Measurements from ENCODE around the gene GMDS. TPM values are rescaled to one million over a fixed set of nuclear protein-coding genes. Genes with fewer than 3 reads are reported as not detected.

The GMDS gene
- total and polyA plus RNA-seq, 2 of the 8 experiments (the other 6 are each of a cell fraction or from before 2014, with no cell fraction given) = 16.8 to 50.0 TPM

DNA sequence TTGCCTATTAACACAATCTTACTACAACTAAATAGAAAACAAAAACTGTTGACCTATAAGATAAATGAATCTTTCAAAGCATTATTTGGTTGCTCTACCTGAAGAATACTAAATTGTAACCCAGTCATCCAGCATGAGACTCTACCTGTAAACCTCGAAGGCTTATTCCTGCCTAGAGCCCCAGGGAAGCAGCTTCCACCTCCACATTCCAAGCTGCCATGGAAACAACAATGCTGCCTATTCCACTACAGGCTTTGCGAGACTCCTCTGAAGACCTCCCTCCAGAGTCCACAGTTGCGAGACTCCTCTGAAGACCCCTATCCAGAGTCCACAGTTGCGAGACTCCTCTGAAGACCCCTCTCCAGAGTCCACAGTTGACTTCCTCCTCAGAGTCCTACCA is 15.7 kb downstream of the GMDS start:
- WGBS, 2 experiments (ENCODE audit: extremely low coverage in 1 of 2, insufficient coverage in 1 of 2, insufficient read length in 1 of 2, insufficient replicate concordance in 2 of 2, low coverage in 1 of 2, low lambda C conversion rate in 2 of 2, missing lambda C conversion rate in 1 of 2) = 74% methylated on average over 4 of the region's 4 CpGs; no CpG with 5 or more reads in 1 of the 2 experiments
- Histone ChIP-seq H3K4ac (replicated peaks; ENCODE audit: insufficient read length, low read depth, low read length) (no peak overlapping the region), H4K8ac (ENCODE audit: extremely low read depth, insufficient read depth, low read length) (no peak overlapping the region), H3K23me2 (ENCODE audit: low read depth, low read length) (no peaks in the 10 kb centered on the region), H2BK20ac (ENCODE audit: low read length) (no peak overlapping the region), H3K27me3 (replicated peaks in 1 of 4; ENCODE audit: control insufficient read depth in 3 of 4, extremely low read depth in 1 of 4, insufficient read depth in 3 of 4, low read length in 3 of 4) (no peaks in the 10 kb centered on the region), H3K79me1 (ENCODE audit: low read depth, low read length) (peaks cover 16% of the 10 kb centered on the region), H4K5ac (ENCODE audit: insufficient read length, low read depth, low read length) (no peak overlapping the region), H3K4me2 (ENCODE audit: insufficient read depth in 1 of 2, low read depth in 2 of 2, low read length in 2 of 2) (no peak overlapping the region), H4K91ac (replicated peaks; ENCODE audit: insufficient read length, low read length) (no peak overlapping the region), H2AK5ac (ENCODE audit: low read depth, low read length) (no peak overlapping the region), H3K36me3 (ENCODE audit: control insufficient read depth in 2 of 4, insufficient read depth in 4 of 4, low read length in 3 of 4) (no peaks in the 10 kb centered on the region), H4K20me1 (replicated peaks in 1 of 2; ENCODE audit: control insufficient read depth in 1 of 2, insufficient read depth in 2 of 2, low read length in 2 of 2) (peaks cover 0 to 1% of the 10 kb centered on the region in 2 experiments), H3K79me2 (ENCODE audit: control insufficient read depth in 1 of 2, insufficient read depth in 2 of 2, low read length in 2 of 2) (peaks cover 0 to 63% of the 10 kb centered on the region in 2 experiments; a peak in 2 of 4 replicates), H2BK120ac (replicated peaks; ENCODE audit: low read depth, low read length) (no peak overlapping the region), H3K14ac (ENCODE audit: insufficient read length) (no peak overlapping the region), H2BK15ac (ENCODE audit: low read length) (no peak overlapping the region), H3K4me1 (replicated peaks in 1 of 4; ENCODE audit: control insufficient read depth in 3 of 4, insufficient read depth in 4 of 4, low read length in 3 of 4) (peaks cover 3 to 14% (median 5%) of the 10 kb centered on the region in 4 experiments; a peak in 5 of 7 replicates), H3K18ac (ENCODE audit: extremely low read depth, low read length) (no peak overlapping the region), H3K27ac (ENCODE audit: low read depth, low read length) (no peak overlapping the region), H3K9ac (replicated peaks in 1 of 4; ENCODE audit: extremely low read depth in 1 of 4, low read depth in 3 of 4, low read length in 3 of 4) (no peak overlapping the region), H2BK12ac (ENCODE audit: low read depth, low read length) (no peak overlapping the region), H2BK5ac (ENCODE audit: low read depth, low read length) (no peak overlapping the region), H3K56ac (replicated peaks; ENCODE audit: insufficient read length, low read depth, low read length) (no peak overlapping the region), H3K4me3 (ENCODE audit: extremely low read depth in 1 of 4, insufficient read depth in 2 of 4, low read depth in 3 of 4, low read length in 4 of 4) (no peak overlapping the region), H2AFZ (ENCODE audit: low read length) (no peak overlapping the region), H3K23ac (ENCODE audit: insufficient read length) (no peak overlapping the region), H3K9me3 (ENCODE audit: insufficient read depth in 2 of 2, low read depth in 1 of 2, low read length in 1 of 2) (no peaks in the 10 kb centered on the region)
- ChIA-PET POLR2A (ENCODE audit: partially characterized antibody) (no interaction called here), CTCF (ENCODE audit: partially characterized antibody) (interaction anchor here (2.4 kb wide), 1 partner anchor 22 kb away, joined by 7 read pairs; no protein-coding TSS in a partner anchor)
- TF ChIP-seq TEAD4 (IDR thresholded peaks at IDR 0.05; ENCODE audit: low read depth, low read length) = peak; percentile 99
- TF ChIP-seq HDAC2 (IDR thresholded peaks at IDR 0.05; ENCODE audit: borderline replicate concordance in 1 of 2, low read depth in 2 of 2, low read length in 2 of 2) = no peak
- FAIRE-seq (peak; percentile 60), DNase-seq (ENCODE audit: low read depth in 1 of 2, low spot score in 2 of 2) (no peak)
